GM21381 (cell line): ENCODE results near the gene MAPK7.

Experiments used
- ATAC-seq: cut with Tn5 transposase; IDR thresholded peaks from one replicate; pipeline ENCODE4 v1.9.1; 2021; ENCODE audit warnings: mild to moderate bottlenecking, moderate library complexity; ENCODE audit not compliant: unreplicated experiment

Gene MAPK7

DNA sequence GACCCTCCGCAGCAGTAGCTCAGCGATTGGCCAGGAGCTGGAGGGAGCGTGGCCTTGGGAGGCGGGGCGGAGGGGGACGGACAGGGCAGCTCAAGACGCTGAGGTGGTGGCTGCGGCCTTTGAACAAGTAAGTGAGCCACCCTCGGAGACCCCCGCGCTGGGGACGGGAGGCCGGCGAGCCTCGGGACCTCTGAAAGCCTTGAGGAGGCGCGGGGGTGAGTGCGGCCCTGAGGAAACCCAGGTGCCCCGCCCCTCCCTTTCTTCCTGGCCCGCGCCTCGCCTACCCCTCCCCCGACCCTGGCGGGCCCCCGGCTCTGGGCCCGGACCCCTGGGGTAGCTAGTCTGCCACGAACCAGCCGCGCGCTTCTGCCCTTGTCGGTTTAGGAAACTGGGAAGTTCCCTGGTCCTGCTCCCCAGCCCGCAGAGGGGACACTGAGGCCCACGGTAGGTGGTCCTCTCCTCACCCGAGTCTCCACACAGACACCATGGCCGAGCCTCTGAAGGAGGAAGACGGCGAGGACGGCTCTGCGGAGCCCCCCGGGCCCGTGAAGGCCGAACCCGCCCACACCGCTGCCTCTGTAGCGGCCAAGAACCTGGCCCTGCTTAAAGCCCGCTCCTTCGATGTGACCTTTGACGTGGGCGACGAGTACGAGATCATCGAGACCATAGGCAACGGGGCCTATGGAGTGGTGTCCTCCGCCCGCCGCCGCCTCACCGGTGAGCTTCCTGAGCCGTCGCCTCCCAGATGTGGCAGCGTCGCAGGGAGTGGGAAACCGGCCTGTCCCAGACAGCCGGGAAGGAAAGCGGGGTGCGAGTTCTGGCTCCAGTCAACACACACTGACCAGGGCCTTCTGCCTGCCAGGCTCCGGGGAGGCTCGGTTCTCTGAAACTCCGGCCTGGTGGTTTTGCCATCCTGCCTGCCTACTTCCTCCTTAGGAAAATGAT lies at the start of gene MAPK7:
Gene MAPK7 (plus strand): TSS at position 83 of the 945 bp plus-strand sequence. CDS start 403 bp downstream, at position 486.
- ATAC-seq, result peak; percentile 1

DNA sequence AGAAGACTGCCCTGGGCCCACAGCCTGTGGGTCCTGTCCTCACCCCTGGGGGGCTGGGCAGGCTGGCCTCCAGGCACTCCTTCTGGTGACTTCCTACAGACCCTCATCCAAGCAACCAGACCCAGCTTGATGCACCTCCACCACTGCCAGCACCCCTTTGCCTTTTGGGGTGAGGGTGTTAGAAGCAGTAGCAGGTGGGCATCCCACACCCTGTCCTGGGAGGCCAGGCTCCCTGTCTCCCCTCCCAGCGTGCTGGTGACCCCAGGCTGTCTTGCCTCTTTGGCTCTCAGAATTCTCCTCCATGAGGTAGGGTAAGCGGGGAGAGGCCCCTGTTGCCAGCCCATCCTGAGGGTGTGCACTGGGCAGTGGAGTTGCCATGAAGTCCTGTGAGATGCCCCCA lies 49.2 kb upstream of the MAPK7 start:
- no peak for ATAC-seq

DNA sequence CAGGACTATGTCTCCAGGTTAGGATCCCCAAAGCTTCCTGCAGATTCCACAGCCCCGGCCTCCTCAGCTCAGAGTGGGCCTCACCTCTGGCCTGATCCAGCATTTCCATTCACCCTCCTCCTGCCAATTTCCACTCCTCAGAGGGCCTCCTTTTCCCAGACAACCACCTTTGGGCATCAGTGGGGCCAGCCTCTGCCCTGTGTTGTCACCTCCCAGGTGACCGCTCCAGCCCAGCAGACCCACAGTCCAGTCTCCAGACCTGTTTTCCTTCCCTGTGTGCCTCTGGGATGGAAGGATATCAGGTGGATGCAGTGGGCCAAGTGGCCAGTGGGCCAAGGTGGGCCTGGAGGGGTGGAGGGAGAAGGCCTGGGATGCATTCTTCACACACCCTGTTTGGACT lies 48.5 kb upstream of the MAPK7 start:
- ATAC-seq, result no peak

GRCh38 chr17:19330271-19330670 lies 48.0 kb upstream of the MAPK7 start:
- ATAC-seq, result no peak

GRCh38 chr17:19331134-19331533 lies 47.2 kb upstream of the MAPK7 start:
- ATAC-seq, result no peak

DNA sequence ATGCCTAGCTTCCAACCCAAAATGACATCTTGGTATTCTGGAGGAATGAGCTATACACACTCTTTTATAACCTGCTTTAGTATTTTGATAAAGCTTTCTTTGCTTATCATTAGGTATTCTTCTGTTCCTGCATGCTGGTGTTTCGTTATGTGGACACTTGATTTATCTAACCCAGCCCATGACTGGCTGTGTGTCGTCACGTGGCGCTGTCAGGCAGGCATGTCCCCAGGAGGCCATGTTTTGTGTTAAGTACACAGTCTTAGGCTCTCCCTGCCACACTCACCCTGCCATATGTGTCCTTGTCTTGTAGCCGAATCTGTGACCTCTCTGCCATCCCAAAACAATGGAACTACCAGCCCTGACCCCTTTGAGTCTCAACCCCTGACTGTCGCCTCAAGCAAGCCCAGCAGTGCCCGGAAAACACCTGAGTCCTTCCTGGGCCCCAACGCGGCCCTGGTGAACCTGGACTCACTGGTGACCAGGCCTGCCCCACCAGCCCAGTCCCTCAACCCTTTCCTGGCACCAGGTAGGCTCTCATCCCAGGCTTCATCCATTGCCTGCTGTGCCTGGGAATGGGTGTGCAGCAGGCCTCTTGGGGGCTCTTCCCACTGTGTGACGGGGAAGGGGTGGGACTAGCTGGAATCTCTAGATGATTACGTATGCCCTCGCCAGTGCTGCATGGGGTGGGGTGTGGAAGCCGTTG lies 46.6 kb upstream of the MAPK7 start:
- no peak for ATAC-seq

GRCh38 chr17:19332371-19333131 lies 45.7 kb upstream of the MAPK7 start:
- ATAC-seq, result no peak

GRCh38 chr17:19333132-19333440 lies 45.2 kb upstream of the MAPK7 start:
- ATAC-seq, result no peak

DNA sequence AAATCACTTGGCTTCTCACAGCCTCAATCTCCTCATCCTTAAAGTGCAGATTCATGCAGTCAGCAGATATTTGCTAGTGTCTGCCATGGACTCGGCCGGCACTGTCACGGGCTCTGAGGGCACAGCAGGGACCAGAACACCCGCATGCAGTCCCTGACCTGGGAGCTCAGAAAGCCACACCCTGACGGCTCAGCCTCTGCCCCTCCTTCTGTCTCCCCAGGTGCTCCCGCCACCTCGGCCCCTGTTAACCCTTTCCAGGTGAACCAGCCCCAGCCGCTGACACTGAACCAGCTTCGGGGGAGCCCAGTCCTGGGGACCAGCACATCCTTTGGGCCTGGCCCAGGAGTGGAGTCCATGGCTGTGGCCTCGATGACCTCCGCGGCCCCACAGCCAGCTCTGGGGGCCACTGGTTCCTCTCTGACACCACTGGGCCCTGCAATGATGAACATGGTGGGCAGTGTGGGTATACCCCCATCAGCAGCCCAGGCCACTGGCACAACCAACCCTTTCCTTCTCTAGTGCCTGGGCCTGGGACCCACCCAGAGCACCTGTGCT lies 44.5 kb upstream of the MAPK7 start:
- no peak for ATAC-seq

- no peak for ATAC-seq
Measured at GRCh38 chr17:19334331-19334730, 44.0 kb upstream of the MAPK7 start.

DNA sequence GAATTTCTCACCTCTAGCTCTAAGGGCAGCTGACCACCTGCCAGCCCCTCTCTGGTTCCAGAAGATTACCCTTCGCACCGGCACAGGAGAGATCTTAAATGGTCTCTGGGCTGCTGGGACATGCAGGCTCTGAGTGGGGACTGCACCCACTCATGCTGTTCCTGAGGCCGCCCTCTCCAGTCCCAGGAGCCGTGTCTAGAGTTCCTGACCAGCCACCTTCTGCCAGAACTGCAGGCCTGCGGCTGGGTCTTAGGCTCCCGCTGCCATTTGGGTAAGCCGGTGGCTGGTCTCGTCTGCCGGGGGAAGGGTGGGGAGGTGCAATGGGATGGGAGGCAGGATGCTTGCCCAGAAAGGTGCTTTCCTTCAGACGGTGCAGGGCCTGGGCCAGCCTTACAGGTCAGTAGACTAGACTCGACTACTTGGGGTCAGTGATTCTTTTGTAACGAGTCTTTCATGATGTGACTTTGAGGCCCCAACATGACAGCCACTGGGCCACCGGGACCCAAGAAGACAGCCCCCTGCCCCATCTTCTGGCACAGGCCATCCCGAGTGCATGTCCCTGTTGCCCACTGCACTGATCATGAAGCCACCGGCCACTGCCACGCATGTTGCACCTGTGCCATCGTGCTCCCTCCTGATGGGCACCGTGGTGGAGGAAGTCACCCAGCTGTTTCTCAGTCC lies 42.2 kb upstream of the MAPK7 start:
- no peak for ATAC-seq

- ATAC-seq, result no peak
Measured at GRCh38 chr17:19336938-19337711, 41.2 kb upstream of the MAPK7 start.

DNA sequence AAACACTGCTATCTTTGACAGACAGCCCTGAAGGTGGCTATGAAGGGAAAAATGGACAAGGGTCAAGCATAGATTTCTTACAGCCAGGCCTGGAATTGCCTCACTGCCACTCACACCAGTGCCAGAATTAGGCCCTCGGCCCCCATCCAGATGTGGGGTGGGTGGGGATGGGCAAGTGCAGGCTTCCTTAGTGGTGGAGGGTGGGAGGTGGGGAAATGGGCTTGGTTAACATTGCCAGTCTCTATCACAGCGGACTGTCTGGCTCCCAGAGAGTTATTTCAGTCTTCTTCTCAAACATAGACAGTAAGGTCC lies 40.6 kb upstream of the MAPK7 start:
- ATAC-seq, result no peak

DNA sequence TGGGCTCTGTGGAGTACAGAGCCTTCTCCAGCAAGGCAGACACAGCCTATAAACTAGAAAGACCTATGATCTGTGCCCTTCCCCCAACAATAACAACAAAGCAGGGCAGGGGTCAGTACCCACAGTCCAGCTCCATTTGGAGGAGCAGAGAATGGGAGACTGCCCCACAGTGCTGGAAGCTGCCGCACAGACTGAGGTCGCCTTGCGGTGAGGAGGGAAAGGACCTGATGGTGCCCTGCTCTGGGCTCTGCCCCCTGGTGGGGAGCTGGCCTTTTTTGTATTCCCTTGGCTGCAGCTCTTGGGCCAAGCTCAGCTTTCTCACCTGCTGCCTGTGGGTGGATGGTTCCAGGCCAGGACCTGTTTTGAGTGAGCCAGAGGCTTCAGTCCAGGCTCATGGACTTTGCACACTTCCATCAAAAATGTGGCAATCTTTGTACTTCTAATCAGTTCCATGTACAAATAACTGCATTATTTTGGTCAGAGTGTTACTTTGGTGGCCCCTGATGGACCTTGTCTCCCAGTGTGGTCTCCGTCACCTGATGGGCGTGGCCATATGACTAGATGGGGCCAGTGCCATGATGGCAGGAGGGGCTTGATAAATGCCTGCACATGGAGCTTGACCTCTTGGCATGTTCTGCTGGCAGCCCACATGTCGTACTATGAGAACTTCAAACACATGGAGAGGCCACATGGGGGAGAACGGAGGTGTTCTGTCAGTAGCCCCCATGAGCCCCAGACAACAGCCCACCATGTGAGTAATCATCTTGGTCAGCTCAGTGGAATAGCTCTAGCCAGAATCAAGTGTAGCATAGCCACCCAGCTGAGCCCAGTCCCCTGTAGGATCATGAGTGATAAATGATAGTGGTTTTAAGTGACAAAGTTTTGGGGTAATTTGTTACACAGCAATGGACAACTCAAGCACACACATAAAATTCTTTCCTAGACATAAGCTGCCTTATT lies 40.0 kb upstream of the MAPK7 start:
- peak; percentile 48 for ATAC-seq

GRCh38 chr17:19339341-19339815 lies 38.9 kb upstream of the MAPK7 start:
- ATAC-seq, result no peak

GRCh38 chr17:19341211-19341631 lies 37.1 kb upstream of the MAPK7 start:
- ATAC-seq, result no peak

DNA sequence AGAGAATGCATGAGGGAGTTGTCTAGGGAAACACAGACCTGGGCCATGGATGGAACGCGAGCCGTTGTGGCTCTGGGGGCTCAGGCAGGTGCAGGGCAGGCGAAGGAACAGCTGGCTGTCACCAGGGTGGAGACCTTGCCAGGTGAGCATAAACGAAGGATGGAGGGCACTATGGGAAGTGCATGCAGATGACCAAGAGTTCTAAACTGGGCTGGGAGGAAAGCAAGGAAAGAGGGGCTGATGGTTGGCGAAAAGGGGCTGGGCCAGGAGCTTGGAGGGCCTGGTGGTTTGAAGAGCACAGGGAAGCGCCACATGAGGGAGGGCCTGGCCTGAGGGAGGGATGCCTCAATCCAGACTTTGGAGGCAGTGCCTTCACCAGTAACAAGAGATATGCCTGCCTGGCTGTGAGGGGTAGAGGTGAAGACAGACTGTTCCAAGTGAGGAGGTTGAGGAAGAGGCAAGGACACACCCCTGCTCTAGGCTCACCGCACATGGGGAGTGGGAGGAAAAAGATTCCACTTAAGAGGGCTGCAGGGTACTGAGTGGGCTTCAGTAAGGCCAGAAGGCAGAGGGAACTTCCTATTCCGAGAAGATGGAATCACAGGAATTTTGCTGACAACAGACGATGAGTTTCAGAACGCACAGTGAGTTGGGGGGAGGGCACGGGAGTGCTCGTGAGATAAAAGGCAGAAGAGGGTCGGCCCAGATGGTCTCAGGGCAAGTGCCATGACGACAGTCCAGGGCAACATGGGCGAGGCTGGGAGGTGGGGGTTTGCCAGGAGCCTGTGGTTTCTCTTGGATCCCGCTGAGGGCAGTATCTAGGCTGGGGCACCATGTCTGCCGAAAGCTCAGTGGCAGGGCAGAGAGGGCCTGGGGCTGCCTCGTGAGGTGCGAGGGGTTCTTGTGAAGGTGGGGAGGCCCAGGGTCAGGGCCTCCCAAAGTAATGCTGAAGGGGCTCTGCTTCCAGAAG lies 36.4 kb upstream of the MAPK7 start:
- ATAC-seq, result no peak
